Neural progenitor cell (in vitro differentiated cells): ENCODE results near the gene PDE1C. TPM values are rescaled to one million over a fixed set of nuclear protein-coding genes. Genes with fewer than 3 reads are reported as not detected.
A peak's percentile ranks its signal among the peaks of the same experiment; 100 is the strongest.

Experiments
- DNase-seq: peaks from one replicate; pipeline ENCODE4 v3.0.0-alpha.2; 2016; ENCODE audit warnings: low spot score
- H2AFZ ChIP-seq: fragments of 200-600 bp; sonication (generic); replicated peaks from 2 replicates; pipeline ENCODE4 v1.6.1; 2016; ENCODE audit warnings: antibody characterized with exemption
- H3F3A ChIP-seq: fragments of 200-600 bp; sonication (generic); 2 replicates; pipeline ENCODE4 v1.6.1; 2016; ENCODE audit warnings: antibody characterized with exemption, low read depth
- H3K27ac ChIP-seq: fragments of 200-600 bp; sonication (generic); 2 replicates; pipeline ENCODE4 v1.5.1; 2016; ENCODE audit warnings: mild to moderate bottlenecking
- H3K27me3 ChIP-seq: fragments of 200-600 bp; sonication (generic); 2 replicates; pipeline ENCODE4 v1.6.1; 2016; ENCODE audit warnings: mild to moderate bottlenecking, moderate library complexity
- H3K36me3 ChIP-seq: fragments of 200-600 bp; sonication (generic); 2 replicates; pipeline ENCODE4 v1.5.1; 2016
- H3K4me1 ChIP-seq: fragments of 200-600 bp; sonication (generic); 2 replicates; pipeline ENCODE4 v1.6.1; 2016; ENCODE audit warnings: mixed run types
- H3K4me2 ChIP-seq: fragments of 200-600 bp; sonication (generic); 2 replicates; pipeline ENCODE4 v1.6.1; 2016
- H3K4me3 ChIP-seq: fragments of 200-600 bp; sonication (generic); 2 replicates; pipeline ENCODE4 v1.5.1; 2016
- H3K79me2 ChIP-seq: fragments of 200-600 bp; sonication (generic); 2 replicates; pipeline ENCODE4 v1.6.1; 2016; ENCODE audit warnings: low read depth
- H3K9ac ChIP-seq: fragments of 200-600 bp; sonication (generic); 2 replicates; pipeline ENCODE4 v1.6.1; 2016
- H3K9me3 ChIP-seq: fragments of 200-600 bp; sonication (generic); 2 replicates; pipeline ENCODE4 v1.5.1; 2016; ENCODE audit warnings: low read depth
- H4K20me1 ChIP-seq: fragments of 200-600 bp; sonication (generic); 2 replicates; pipeline ENCODE4 v1.6.1; 2016; ENCODE audit warnings: low read depth
- H3K27ac Mint-ChIP-seq: 3 replicates; pipeline ENCODE4 v1.8.0; 2021; ENCODE audit warnings: mixed read lengths
- H3K27me3 Mint-ChIP-seq: 2 replicates; pipeline ENCODE4 v1.8.0; 2022; ENCODE audit warnings: low read depth, mild to moderate bottlenecking, inconsistent platforms, moderate library complexity, mixed read lengths; ENCODE audit not compliant: insufficient read depth
- H3K36me3 Mint-ChIP-seq: 3 replicates; pipeline ENCODE4 v1.8.0; 2021; ENCODE audit warnings: mixed read lengths
- H3K4me1 Mint-ChIP-seq: 3 replicates; pipeline ENCODE4 v1.8.0; 2021; ENCODE audit warnings: mixed read lengths
- H3K4me3 Mint-ChIP-seq: 3 replicates; pipeline ENCODE4 v1.8.0; 2021; ENCODE audit warnings: mild to moderate bottlenecking, moderate library complexity, mixed read lengths
- H3K9me3 Mint-ChIP-seq: 3 replicates; pipeline ENCODE4 v1.8.0; 2020; ENCODE audit warnings: mixed read lengths
- CTCF ChIP-seq: fragments of 200-600 bp; sonication (generic); IDR thresholded peaks from 2 replicates; pipeline ENCODE4 v1.5.1; 2017; ENCODE audit warnings: antibody characterized with exemption, mild to moderate bottlenecking
- EZH2 ChIP-seq: fragments of 200-600 bp; sonication (generic); IDR thresholded peaks from 2 replicates; pipeline ENCODE4 v1.6.1; 2017; ENCODE audit warnings: antibody characterized with exemption, mild to moderate bottlenecking, moderate library complexity
- EZH2phosphoT487 ChIP-seq: fragments of 200-600 bp; sonication (generic); IDR thresholded peaks from 2 replicates; pipeline ENCODE4 v1.6.1; 2017; ENCODE audit warnings: antibody characterized with exemption
- total RNA-seq: library from RNA; depleted of rRNA; stranded (reverse); fragments of >200 nt; gene quantifications from 2 replicates; pipeline ENCODE4 v1.2.3, GENCODE V29; 2015; ENCODE audit warnings: low replicate concordance

PDE1C gene
- total RNA-seq, 1 donor from 2014 or later, result 0.54 TPM

- no peaks in the 10 kb centered on the region for H3K9me3 Mint-ChIP-seq
Observed at GRCh38 chr7:32042900-32043299, 27.3 kb downstream of the PDE1C start.

GRCh38 chr7:32039000-32039756, 31.0 kb downstream of the PDE1C start:
- H3K4me3 ChIP-seq, result no peak overlapping the region
- no peaks in the 10 kb centered on the region for H3K79me2 ChIP-seq
- no peaks in the 10 kb centered on the region for H3K27me3 ChIP-seq
- H3K9ac ChIP-seq, result no peak overlapping the region
- Mint-ChIP-seq H3K9me3 (peaks cover 8% of the 10 kb centered on the region), H3K4me3 (no peak overlapping the region), H3K4me1 (peaks cover 2% of the 10 kb centered on the region), H3K27ac (no peak overlapping the region), H3K36me3 (no peaks in the 10 kb centered on the region), H3K27me3 (no peaks in the 10 kb centered on the region)
- peak; percentile 31 for DNase-seq
- no peaks in the 10 kb centered on the region for H3F3A ChIP-seq
- no peaks in the 10 kb centered on the region for H3K36me3 ChIP-seq
- no peak for TF ChIP-seq EZH2
- TF ChIP-seq EZH2phosphoT487, result no peak
- peak; percentile 48 for TF ChIP-seq CTCF
- no peaks in the 10 kb centered on the region for H3K9me3 ChIP-seq
- no peaks in the 10 kb centered on the region for H4K20me1 ChIP-seq
- H3K4me2 ChIP-seq, result no peak overlapping the region
- H3K27ac ChIP-seq, result no peak overlapping the region
- H2AFZ ChIP-seq, result no peak overlapping the region
- no peaks in the 10 kb centered on the region for H3K4me1 ChIP-seq

More at GRCh38 chr7:32042900-32043299, 27.3 kb downstream of the PDE1C start:
- H3K4me1 ChIP-seq, result no peaks in the 10 kb centered on the region
- Mint-ChIP-seq H3K4me1 (peaks cover 2% of the 10 kb centered on the region), H3K27ac (no peak overlapping the region), H3K4me3 (no peak overlapping the region), H3K36me3 (no peaks in the 10 kb centered on the region), H3K27me3 (no peaks in the 10 kb centered on the region)
- no peak overlapping the region for H3K4me3 ChIP-seq
- no peak overlapping the region for H3K27ac ChIP-seq
- no peak overlapping the region for H3K4me2 ChIP-seq
- no peaks in the 10 kb centered on the region for H3F3A ChIP-seq
- no peaks in the 10 kb centered on the region for H3K36me3 ChIP-seq
- DNase-seq, result no peak
- no peaks in the 10 kb centered on the region for H3K79me2 ChIP-seq
- H2AFZ ChIP-seq, result no peak overlapping the region
- no peaks in the 10 kb centered on the region for H3K27me3 ChIP-seq
- H3K9ac ChIP-seq, result no peak overlapping the region
- no peak for TF ChIP-seq EZH2phosphoT487
- TF ChIP-seq EZH2, result no peak
- no peak for TF ChIP-seq CTCF
- H3K9me3 ChIP-seq, result no peaks in the 10 kb centered on the region
- H4K20me1 ChIP-seq, result no peaks in the 10 kb centered on the region

- H3K79me2 ChIP-seq, result no peaks in the 10 kb centered on the region
- H3K4me1 Mint-ChIP-seq, result peaks cover 12% of the 10 kb centered on the region
- H3K4me2 ChIP-seq, result no peak overlapping the region
- DNase-seq, result no peak
- H3K27me3 ChIP-seq, result no peaks in the 10 kb centered on the region
- no peaks in the 10 kb centered on the region for H3K9me3 ChIP-seq
- no peak overlapping the region for H3K27ac Mint-ChIP-seq
- no peak overlapping the region for H3K4me3 Mint-ChIP-seq
- no peaks in the 10 kb centered on the region for H3K27me3 Mint-ChIP-seq
- H2AFZ ChIP-seq, result no peak overlapping the region
- no peaks in the 10 kb centered on the region for H3K4me1 ChIP-seq
- H3K36me3 ChIP-seq, result no peaks in the 10 kb centered on the region
- H3F3A ChIP-seq, result no peaks in the 10 kb centered on the region
- H3K9me3 Mint-ChIP-seq, result peaks cover 8% of the 10 kb centered on the region
- no peaks in the 10 kb centered on the region for H4K20me1 ChIP-seq
- no peak overlapping the region for H3K27ac ChIP-seq
- H3K4me3 ChIP-seq, result no peak overlapping the region
- TF ChIP-seq EZH2 (no peak), CTCF (no peak), EZH2phosphoT487 (no peak)
- H3K36me3 Mint-ChIP-seq, result no peaks in the 10 kb centered on the region
- H3K9ac ChIP-seq, result no peak overlapping the region
Observed at GRCh38 chr7:32037650-32038198, 32.5 kb downstream of the PDE1C start.
